ENCODE data around the gene SLC6A7.

Gene SLC6A7

GRCh38 chr5:150209099-150209635 is 19.3 kb downstream of the SLC6A7 start:
- no peak for TF ChIP-seq CTCF (IDR thresholded peaks at IDR 0.05)

- TF ChIP-seq CTCF (IDR thresholded peaks at IDR 0.05): no peak
These were observed 20.8 kb downstream of the SLC6A7 start for GRCh38 chr5:150210644-150211043.

GRCh38 chr5:150211156-150212030 is 21.5 kb downstream of the SLC6A7 start:
- TF ChIP-seq CTCF (IDR thresholded peaks at IDR 0.05): no peak

GRCh38 chr5:150213530-150213929 is 23.7 kb downstream of the SLC6A7 start:
- no peak for TF ChIP-seq CTCF (IDR thresholded peaks at IDR 0.05)

- TF ChIP-seq CTCF (IDR thresholded peaks at IDR 0.05): no peak
These were observed 24.4 kb downstream of the SLC6A7 start for GRCh38 chr5:150214289-150214688.

- TF ChIP-seq CTCF (IDR thresholded peaks at IDR 0.05): no peak
These were observed 26.4 kb downstream of the SLC6A7 start for GRCh38 chr5:150215979-150216944.

GRCh38 chr5:150217038-150217437 is 27.2 kb downstream of the SLC6A7 start:
- TF ChIP-seq CTCF (IDR thresholded peaks at IDR 0.05): no peak
